GM19025 (cell line): ENCODE measurements around the gene PLEKHA6.

ENCODE experiments used
- ATAC-seq: cut with Tn5 transposase; IDR thresholded peaks from one replicate; pipeline ENCODE4 v1.9.1; 2021; ENCODE audit warnings: mild to moderate bottlenecking, low read depth, moderate library complexity; ENCODE audit not compliant: unreplicated experiment

The PLEKHA6 gene

GRCh38 chr1:204171751-204172178 is 188.0 kb downstream of the PLEKHA6 start:
- no peak for ATAC-seq

GRCh38 chr1:204170494-204171155 is 189.1 kb downstream of the PLEKHA6 start:
- no peak for ATAC-seq

- no peak for ATAC-seq
Observed at GRCh38 chr1:204169858-204170257, 189.9 kb downstream of the PLEKHA6 start.
